Measurements from ENCODE around the gene HAO1. TPM values are rescaled to one million over a fixed set of nuclear protein-coding genes. Genes with fewer than 3 reads are reported as not detected.

The HAO1 gene
- total and polyA plus RNA-seq, 4 donors, result not detected

DNA sequence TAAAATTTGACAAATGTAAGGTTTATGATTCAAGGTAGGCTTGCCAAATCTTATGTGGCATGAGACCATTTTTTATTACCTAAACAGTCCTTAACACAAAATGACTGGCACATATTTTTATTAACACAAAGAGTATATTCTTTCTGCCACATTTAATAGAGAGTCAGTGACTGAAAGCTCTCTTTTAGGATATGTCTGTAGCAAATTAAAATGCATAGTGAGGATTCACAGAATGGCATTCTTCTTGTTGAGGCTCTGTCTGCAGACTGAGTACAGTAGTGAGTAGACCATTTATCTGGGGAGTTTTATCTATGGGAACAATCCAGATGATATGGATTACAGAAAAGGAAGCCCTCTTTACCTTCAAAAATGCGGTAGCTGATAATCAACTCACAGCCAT, 56.5 kb downstream of the HAO1 start:
- ATAC-seq (ENCODE audit: insufficient read depth, low FRiP score) (no peak), DNase-seq (no peak)
- H3K27me3 ChIP-seq (ENCODE audit: control insufficient read depth in 3 of 3, insufficient read depth in 3 of 3, low read length in 2 of 3), result no peaks in the 10 kb centered on the region
- H3K9me3 ChIP-seq (ENCODE audit: control insufficient read depth in 4 of 4, insufficient read depth in 3 of 4, low read length in 3 of 4), result peaks cover 0 to 2% (median under 1%) of the 10 kb centered on the region in 4 donors
- H3K36me3 ChIP-seq (ENCODE audit: control insufficient read depth in 4 of 4, insufficient read depth in 4 of 4, low read length in 4 of 4), result no peaks in the 10 kb centered on the region
- TF ChIP-seq, protein P1, sequence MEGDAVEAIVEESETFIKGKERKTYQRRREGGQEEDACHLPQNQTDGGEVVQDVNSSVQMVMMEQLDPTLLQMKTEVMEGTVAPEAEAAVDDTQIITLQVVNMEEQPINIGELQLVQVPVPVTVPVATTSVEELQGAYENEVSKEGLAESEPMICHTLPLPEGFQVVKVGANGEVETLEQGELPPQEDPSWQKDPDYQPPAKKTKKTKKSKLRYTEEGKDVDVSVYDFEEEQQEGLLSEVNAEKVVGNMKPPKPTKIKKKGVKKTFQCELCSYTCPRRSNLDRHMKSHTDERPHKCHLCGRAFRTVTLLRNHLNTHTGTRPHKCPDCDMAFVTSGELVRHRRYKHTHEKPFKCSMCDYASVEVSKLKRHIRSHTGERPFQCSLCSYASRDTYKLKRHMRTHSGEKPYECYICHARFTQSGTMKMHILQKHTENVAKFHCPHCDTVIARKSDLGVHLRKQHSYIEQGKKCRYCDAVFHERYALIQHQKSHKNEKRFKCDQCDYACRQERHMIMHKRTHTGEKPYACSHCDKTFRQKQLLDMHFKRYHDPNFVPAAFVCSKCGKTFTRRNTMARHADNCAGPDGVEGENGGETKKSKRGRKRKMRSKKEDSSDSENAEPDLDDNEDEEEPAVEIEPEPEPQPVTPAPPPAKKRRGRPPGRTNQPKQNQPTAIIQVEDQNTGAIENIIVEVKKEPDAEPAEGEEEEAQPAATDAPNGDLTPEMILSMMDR (IDR thresholded peaks at IDR 0.05; ENCODE audit: control extremely low read depth, extremely low read depth), result no peak
- WGBS, 2 donors, result 92 to 94% methylated on average over 1 of the region's 1 CpG
- H3K4me3 ChIP-seq, result no peak overlapping the region
- H3K9ac ChIP-seq (ENCODE audit: insufficient read depth in 1 of 2, low read length in 2 of 2), result no peak overlapping the region
- no peak overlapping the region for H3K27ac ChIP-seq (ENCODE audit: low read depth in 1 of 2, low read length in 1 of 2)
- peaks cover 0 to 3% (median 0%) of the 10 kb centered on the region in 5 donors for H3K4me1 ChIP-seq (ENCODE audit: control insufficient read depth in 5 of 5, insufficient read depth in 5 of 5, low read length in 5 of 5)

DNA sequence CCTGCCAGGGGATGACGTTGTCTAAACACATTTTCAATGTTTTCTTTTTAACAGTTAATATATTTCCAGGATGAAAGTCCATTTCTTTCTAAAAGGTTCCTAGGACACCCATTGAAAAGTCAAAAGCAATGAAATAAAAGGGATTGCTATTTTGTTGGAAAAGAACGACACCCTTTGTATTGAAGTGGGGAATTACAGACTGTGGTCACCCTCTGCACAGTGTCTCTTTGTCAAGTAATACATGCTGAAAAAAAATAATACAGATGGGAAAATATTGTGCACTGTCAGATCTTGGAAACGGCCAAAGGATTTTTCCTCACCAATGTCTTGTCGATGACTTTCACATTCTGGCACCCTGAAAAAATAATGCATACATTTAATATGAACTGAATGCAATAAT, 56.9 kb downstream of the HAO1 start:
- WGBS, 2 donors, result 81 to 87% methylated on average over 4 of the region's 4 CpGs
- TF ChIP-seq, protein P1 (IDR thresholded peaks at IDR 0.05; ENCODE audit: control extremely low read depth, extremely low read depth), result no peak

GRCh38 chr20:7882076-7882475, 58.2 kb downstream of the HAO1 start:
- H3K4me1 ChIP-seq (ENCODE audit: control insufficient read depth in 5 of 5, insufficient read depth in 5 of 5, low read length in 5 of 5), result peaks cover 0 to 3% (median 0%) of the 10 kb centered on the region in 5 donors
- H3K27ac ChIP-seq (ENCODE audit: low read depth in 1 of 2, low read length in 1 of 2), result peak overlapping the region in 1 of 2 donors; percentile 14
- no peaks in the 10 kb centered on the region for H3K27me3 ChIP-seq (ENCODE audit: control insufficient read depth in 3 of 3, insufficient read depth in 3 of 3, low read length in 2 of 3)
- 92 to 96% methylated on average over 4 of the region's 4 CpGs for WGBS, 2 donors
- DNase-seq (no peak), ATAC-seq (ENCODE audit: insufficient read depth, low FRiP score) (no peak)
- TF ChIP-seq, protein P1 (IDR thresholded peaks at IDR 0.05; ENCODE audit: control extremely low read depth, extremely low read depth), result no peak
- no peak overlapping the region for H3K4me3 ChIP-seq
- no peaks in the 10 kb centered on the region for H3K36me3 ChIP-seq (ENCODE audit: control insufficient read depth in 4 of 4, insufficient read depth in 4 of 4, low read length in 4 of 4)
- peaks cover 0 to 2% (median 0%) of the 10 kb centered on the region in 4 donors for H3K9me3 ChIP-seq (ENCODE audit: control insufficient read depth in 4 of 4, insufficient read depth in 3 of 4, low read length in 3 of 4)
- H3K9ac ChIP-seq (ENCODE audit: insufficient read depth in 1 of 2, low read length in 2 of 2), result no peak overlapping the region

More for the DNA sequence above, 56.9 kb downstream of the HAO1 start:
- H3K4me1 ChIP-seq (ENCODE audit: control insufficient read depth in 5 of 5, insufficient read depth in 5 of 5, low read length in 5 of 5), result peaks cover 0 to 3% (median 0%) of the 10 kb centered on the region in 5 donors
- H3K36me3 ChIP-seq (ENCODE audit: control insufficient read depth in 4 of 4, insufficient read depth in 4 of 4, low read length in 4 of 4), result no peaks in the 10 kb centered on the region
- no peak overlapping the region for H3K27ac ChIP-seq (ENCODE audit: low read depth in 1 of 2, low read length in 1 of 2)
- ATAC-seq (ENCODE audit: insufficient read depth, low FRiP score), result no peak
- H3K27me3 ChIP-seq (ENCODE audit: control insufficient read depth in 3 of 3, insufficient read depth in 3 of 3, low read length in 2 of 3), result no peaks in the 10 kb centered on the region
- peaks cover 0 to 2% (median 0%) of the 10 kb centered on the region in 4 donors for H3K9me3 ChIP-seq (ENCODE audit: control insufficient read depth in 4 of 4, insufficient read depth in 3 of 4, low read length in 3 of 4)
- DNase-seq, result no peak
- no peak overlapping the region for H3K4me3 ChIP-seq
- H3K9ac ChIP-seq (ENCODE audit: insufficient read depth in 1 of 2, low read length in 2 of 2), result no peak overlapping the region

DNA sequence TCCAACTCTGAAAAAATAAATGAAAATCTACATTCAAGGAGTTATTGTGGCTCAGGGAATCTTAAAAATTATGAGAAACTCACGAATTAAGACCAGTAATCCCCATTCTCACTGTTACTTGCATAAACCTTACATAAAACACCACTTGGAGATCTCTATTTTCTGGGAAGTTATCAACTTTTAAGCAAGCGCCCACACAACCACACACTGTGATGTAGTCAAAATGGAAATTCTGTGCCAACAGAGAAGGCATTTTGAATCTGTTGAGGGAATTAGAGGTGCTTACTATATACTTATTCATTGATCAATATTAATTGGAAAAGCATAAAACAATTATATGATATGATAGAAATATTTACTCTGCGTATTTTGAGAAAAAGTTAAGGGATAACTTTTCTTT, 58.7 kb downstream of the HAO1 start:
- Histone ChIP-seq H3K27me3 (ENCODE audit: control insufficient read depth in 3 of 3, insufficient read depth in 3 of 3, low read length in 2 of 3) (no peaks in the 10 kb centered on the region), H3K9ac (ENCODE audit: insufficient read depth in 1 of 2, low read length in 2 of 2) (no peak overlapping the region), H3K36me3 (ENCODE audit: control insufficient read depth in 4 of 4, insufficient read depth in 4 of 4, low read length in 4 of 4) (no peaks in the 10 kb centered on the region), H3K4me3 (no peak overlapping the region), H3K27ac (ENCODE audit: low read depth in 1 of 2, low read length in 1 of 2) (no peak overlapping the region), H3K4me1 (ENCODE audit: control insufficient read depth in 5 of 5, insufficient read depth in 5 of 5, low read length in 5 of 5) (peaks cover 0 to 3% (median 0%) of the 10 kb centered on the region in 5 donors), H3K9me3 (ENCODE audit: control insufficient read depth in 4 of 4, insufficient read depth in 3 of 4, low read length in 3 of 4) (peaks cover 0 to 2% (median 0%) of the 10 kb centered on the region in 4 donors)
- TF ChIP-seq, protein P1 (IDR thresholded peaks at IDR 0.05; ENCODE audit: control extremely low read depth, extremely low read depth), result no peak
- DNase-seq (no peak), ATAC-seq (ENCODE audit: insufficient read depth, low FRiP score) (no peak)
- 85 to 89% methylated on average over 3 of the region's 3 CpGs for WGBS, 2 donors
